Tibial nerve (tissue), 3 donors: Measurements from ENCODE around the gene SRSF1.

Source experiments
- CTCF ChIP-seq, 5 experiments: fragments of 200-600 bp in 3 of 5; fragments of 450-650 bp in 2 of 5; sonication (generic) in 3 of 5; IDR thresholded peaks; one replicate each; pipeline ENCODE4 v1.5.1; 2016 to 2019; ENCODE audit warnings: antibody characterized with exemption in 5 of 5, mild to moderate bottlenecking in 3 of 5, moderate library complexity in 2 of 5
- POLR2A ChIP-seq, 2 donors: fragments of 450-650 bp; IDR thresholded peaks; one replicate each; pipeline ENCODE4 v1.6.1; 2017; ENCODE audit warnings: antibody characterized with exemption in 2 of 2, mild to moderate bottlenecking in 2 of 2, moderate library complexity in 2 of 2

GRCh38 chr17:57979076-57979475, 28.0 kb downstream of the SRSF1 start:
- TF ChIP-seq POLR2A (IDR thresholded peaks at IDR 0.05) (no peak), CTCF (IDR thresholded peaks at IDR 0.05) (no peak)
